Fibroblast of lung (primary cell): Measurements from ENCODE around the gene SYP. TPM values are rescaled to one million over a fixed set of nuclear protein-coding genes. Genes with fewer than 3 reads are reported as not detected.

ENCODE experiments used
- DNase-seq, 2 donors: peaks; one replicate each; pipeline versions ENCODE4 v3.0.0 to v3.0.0-alpha.2; 2010; ENCODE audit warnings: low read depth in 2 of 2
- H2AFZ ChIP-seq: 2 replicates; pipeline ENCODE4 v1.5.1; 2012; ENCODE audit warnings: low read length, control low read depth, inconsistent platforms
- H3K27ac ChIP-seq: 2 replicates; pipeline ENCODE4 v1.5.1; 2011; ENCODE audit warnings: low read length, control low read depth; ENCODE audit not compliant: insufficient read depth
- H3K27me3 ChIP-seq: 2 replicates; pipeline ENCODE4 v1.5.1; 2011; ENCODE audit warnings: mild to moderate bottlenecking, low read length; ENCODE audit not compliant: control insufficient read depth, insufficient read depth
- H3K36me3 ChIP-seq: 2 replicates; pipeline ENCODE4 v1.5.1; 2011; ENCODE audit warnings: low read length; ENCODE audit not compliant: control insufficient read depth, insufficient read depth
- H3K4me1 ChIP-seq: 2 replicates; pipeline ENCODE4 v1.5.1; 2011; ENCODE audit warnings: low read length; ENCODE audit not compliant: control insufficient read depth, insufficient read depth; ENCODE audit errors: extremely low read depth
- H3K4me2 ChIP-seq: 2 replicates; pipeline ENCODE4 v1.5.1; 2011; ENCODE audit warnings: low read length, control low read depth; ENCODE audit not compliant: insufficient read depth; ENCODE audit errors: extremely low read depth
- H3K4me3 ChIP-seq, 4 experiments: fragments of 200-600 bp in 1 of 4; sonication (generic) in 1 of 4; replicated peaks in 1 of 4; 2 replicates each; pipeline ENCODE4 v1.5.1; 2011 to 2016; ENCODE audit warnings: low read length in 4 of 4, low read depth in 3 of 4, mild to moderate bottlenecking in 3 of 4, control low read depth in 2 of 4, inconsistent platforms in 1 of 4, mixed read lengths in 1 of 4; ENCODE audit not compliant: insufficient read depth in 1 of 4; ENCODE audit errors: control extremely low read depth in 1 of 4
- H3K79me2 ChIP-seq: 2 replicates; pipeline ENCODE4 v1.5.1; 2012; ENCODE audit warnings: mild to moderate bottlenecking, low read length, inconsistent platforms; ENCODE audit not compliant: control insufficient read depth, insufficient read depth
- H3K9ac ChIP-seq: 2 replicates; pipeline ENCODE4 v1.5.1; 2011; ENCODE audit warnings: mild to moderate bottlenecking, low read length, control low read depth; ENCODE audit not compliant: insufficient read depth
- H3K9me3 ChIP-seq: 2 replicates; pipeline ENCODE4 v1.5.1; 2012; ENCODE audit warnings: low read depth, low read length; ENCODE audit not compliant: control insufficient read depth, insufficient read depth
- H4K20me1 ChIP-seq: 2 replicates; pipeline ENCODE4 v1.5.1; 2011; ENCODE audit warnings: low read length; ENCODE audit not compliant: control insufficient read depth, insufficient read depth; ENCODE audit errors: extremely low read depth
- CTCF ChIP-seq, 2 donors: IDR thresholded peaks in 1 of 2; conservative IDR thresholded peaks in 1 of 2; 1 replicate in 1 of 2; 2 replicates in 1 of 2; pipeline ENCODE4 v1.5.1; 2011 to 2012; ENCODE audit warnings: low read length in 2 of 2, control low read depth in 1 of 2, inconsistent platforms in 1 of 2, low read depth in 1 of 2, mild to moderate bottlenecking in 1 of 2
- EZH2 ChIP-seq: IDR thresholded peaks from 2 replicates; pipeline ENCODE4 v1.5.1; 2012; ENCODE audit warnings: low read length, control low read depth, mild to moderate bottlenecking; ENCODE audit errors: missing control alignments
- polyA plus RNA-seq, 2 donors: library from polyadenylated mRNA; depleted of rRNA in 1 of 2; stranded (reverse) in 1 of 2; unstranded in 1 of 2; fragments of >200 nt; gene quantifications; 2 replicates each; pipeline ENCODE4 v1.2.1, GENCODE V29; 2011 to 2012; ENCODE audit warnings: missing spikeins in 1 of 2
- total RNA-seq: library from RNA; depleted of rRNA; stranded (reverse); fragments of >200 nt; gene quantifications from 2 replicates; pipeline ENCODE4 v1.2.1, GENCODE V29; 2014

Gene SYP
- total and polyA plus RNA-seq, 2 donors (not counting 1 experiment from before 2014, with no cell fraction given), result 0.08 to 0.17 TPM

- Histone ChIP-seq H2AFZ (no peak within 1 kb of the TSS), H3K4me2 (peak within 1 kb of the TSS; percentile 44), H3K4me1 (no peaks in the 10 kb centered on the region), H3K27ac (no peak within 1 kb of the TSS), H3K4me3 (no peak within 1 kb of the TSS), H3K9ac (no peak within 1 kb of the TSS), H4K20me1 (no peaks in the 10 kb centered on the region), H3K27me3 (no peaks in the 10 kb centered on the region), H3K9me3 (no peaks in the 10 kb centered on the region), H3K36me3 (no peaks in the 10 kb centered on the region), H3K79me2 (no peaks in the 10 kb centered on the region)
- no peak for DNase-seq
- TF ChIP-seq CTCF (conservative IDR thresholded peaks at IDR 0.05 in 1 of 2, IDR thresholded peaks at IDR 0.05 in 1 of 2; ENCODE audit: low read depth in 1 of 2, low read length in 2 of 2), result no peak
- TF ChIP-seq EZH2, result no peak
Observed at GRCh38 chrX:49233176-49233575, 33.2 kb upstream of the SYP start, which contains the start of gene CACNA1F. Gene CACNA1F (minus strand): TSS chrX:49233340. CDS start chrX:49233309, 31 bp downstream.

GRCh38 chrX:49232525-49232924 lies 32.5 kb upstream of the SYP start:
- no peaks in the 10 kb centered on the region for H3K4me1 ChIP-seq
- H3K4me2 ChIP-seq, result no peak overlapping the region
- TF ChIP-seq EZH2, result no peak
- TF ChIP-seq CTCF (conservative IDR thresholded peaks at IDR 0.05 in 1 of 2, IDR thresholded peaks at IDR 0.05 in 1 of 2; ENCODE audit: low read depth in 1 of 2, low read length in 2 of 2), result no peak
- H3K79me2 ChIP-seq, result no peaks in the 10 kb centered on the region
- no peak overlapping the region for H3K4me3 ChIP-seq
- DNase-seq, result no peak
- no peak overlapping the region for H3K27ac ChIP-seq
- no peaks in the 10 kb centered on the region for H3K27me3 ChIP-seq
- H3K9me3 ChIP-seq, result no peaks in the 10 kb centered on the region
- no peak overlapping the region for H3K9ac ChIP-seq
- no peaks in the 10 kb centered on the region for H3K36me3 ChIP-seq
- H2AFZ ChIP-seq, result no peak overlapping the region
- no peaks in the 10 kb centered on the region for H4K20me1 ChIP-seq

GRCh38 chrX:49231333-49232000 lies 31.5 kb upstream of the SYP start:
- no peak for DNase-seq
- Histone ChIP-seq H3K36me3 (no peaks in the 10 kb centered on the region), H3K79me2 (no peaks in the 10 kb centered on the region), H3K9me3 (no peaks in the 10 kb centered on the region), H3K9ac (no peak overlapping the region), H3K4me2 (no peak overlapping the region), H3K4me3 (no peak overlapping the region), H3K27ac (no peak overlapping the region), H4K20me1 (no peaks in the 10 kb centered on the region), H3K27me3 (no peaks in the 10 kb centered on the region), H3K4me1 (no peaks in the 10 kb centered on the region), H2AFZ (no peak overlapping the region)
- TF ChIP-seq CTCF (conservative IDR thresholded peaks at IDR 0.05 in 1 of 2, IDR thresholded peaks at IDR 0.05 in 1 of 2; ENCODE audit: low read depth in 1 of 2, low read length in 2 of 2) (no peak), EZH2 (no peak)
